Hepatocyte (in vitro differentiated cells): ENCODE measurements around the gene COL4A1. TPM values are rescaled to one million over a fixed set of nuclear protein-coding genes. Genes with fewer than 3 reads are reported as not detected.

Experiments used
- DNase-seq: peaks from one replicate; pipeline ENCODE4 v3.0.0-alpha.2; 2016; ENCODE audit warnings: low spot score
- H2AFZ ChIP-seq: fragments of 200-600 bp; sonication (generic); 2 replicates; pipeline ENCODE4 v1.6.0; 2016; ENCODE audit warnings: antibody characterized with exemption, mild to moderate bottlenecking
- H3K27ac ChIP-seq: fragments of 200-600 bp; sonication (generic); 2 replicates; pipeline ENCODE4 v1.5.1; 2016; ENCODE audit warnings: mild to moderate bottlenecking
- H3K27me3 ChIP-seq: fragments of 200-600 bp; sonication (generic); 2 replicates; pipeline ENCODE4 v1.6.1; 2016
- H3K36me3 ChIP-seq: fragments of 200-600 bp; sonication (generic); replicated peaks from 2 replicates; pipeline ENCODE4 v1.5.1; 2016; ENCODE audit warnings: low read depth; ENCODE audit not compliant: insufficient read depth
- H3K4me1 ChIP-seq: fragments of 200-600 bp; sonication (generic); 2 replicates; pipeline ENCODE4 v1.5.1; 2016; ENCODE audit warnings: mild to moderate bottlenecking, moderate library complexity; ENCODE audit not compliant: insufficient read depth
- H3K4me2 ChIP-seq: fragments of 200-600 bp; sonication (generic); 2 replicates; pipeline ENCODE4 v1.6.0; 2016
- H3K4me3 ChIP-seq: fragments of 200-600 bp; sonication (generic); 2 replicates; pipeline ENCODE4 v1.5.1; 2016; ENCODE audit warnings: mild to moderate bottlenecking
- H3K79me2 ChIP-seq: fragments of 200-600 bp; sonication (generic); 2 replicates; pipeline ENCODE4 v1.6.0; 2017; ENCODE audit warnings: mild to moderate bottlenecking
- H3K9me2 ChIP-seq: fragments of 200-600 bp; sonication (generic); replicated peaks from 2 replicates; pipeline ENCODE4 v1.6.0; 2017; ENCODE audit warnings: mild to moderate bottlenecking; ENCODE audit not compliant: insufficient read depth
- H3K9me3 ChIP-seq: fragments of 200-600 bp; sonication (generic); 2 replicates; pipeline ENCODE4 v1.5.1; 2016; ENCODE audit warnings: low read depth, mild to moderate bottlenecking
- H4K20me1 ChIP-seq: fragments of 200-600 bp; sonication (generic); 2 replicates; pipeline ENCODE4 v1.6.0; 2016; ENCODE audit warnings: mild to moderate bottlenecking; ENCODE audit not compliant: insufficient read depth, poor library complexity, severe bottlenecking
- EZH2 ChIP-seq: fragments of 200-600 bp; sonication (generic); IDR thresholded peaks from 2 replicates; pipeline ENCODE4 v1.6.1; 2016; ENCODE audit warnings: antibody characterized with exemption, mild to moderate bottlenecking, borderline replicate concordance
- EZH2phosphoT487 ChIP-seq: fragments of 200-600 bp; sonication (generic); IDR thresholded peaks from one replicate; pipeline ENCODE4 v1.6.1; 2018; ENCODE audit warnings: antibody characterized with exemption, mild to moderate bottlenecking, low read depth, moderate library complexity; ENCODE audit not compliant: unreplicated experiment, severe bottlenecking
- WGBS: methylation state at CpG from one replicate; pipeline ENCODE4 v1.1.6; 2016; ENCODE audit warnings: low lambda C conversion rate; ENCODE audit errors: missing lambda C conversion rate; 5-methylcytosine and 5-hydroxymethylcytosine counted together
- polyA plus RNA-seq: library from polyadenylated mRNA; unstranded; fragments of >200 nt; fragmentation: Nextera tagmentation; extraction: Ambion mirVana; gene quantifications from 2 replicates; pipeline ENCODE4 v1.2.1, GENCODE V29; 2016
- total RNA-seq: library from RNA; depleted of rRNA; stranded (reverse); fragments of >200 nt; gene quantifications from 2 replicates; pipeline ENCODE4 v1.2.3, GENCODE V29; 2014
- TF ChIP-seq, protein P1 (sequence below): fragments of 200-600 bp; sonication (generic); IDR thresholded peaks from 2 replicates; pipeline ENCODE4 v1.5.1; 2016; ENCODE audit warnings: antibody characterized with exemption, mild to moderate bottlenecking; ENCODE audit not compliant: poor library complexity

COL4A1 gene
- total and polyA plus RNA-seq, 2 experiments from 2014 or later = 138 to 269 TPM

DNA sequence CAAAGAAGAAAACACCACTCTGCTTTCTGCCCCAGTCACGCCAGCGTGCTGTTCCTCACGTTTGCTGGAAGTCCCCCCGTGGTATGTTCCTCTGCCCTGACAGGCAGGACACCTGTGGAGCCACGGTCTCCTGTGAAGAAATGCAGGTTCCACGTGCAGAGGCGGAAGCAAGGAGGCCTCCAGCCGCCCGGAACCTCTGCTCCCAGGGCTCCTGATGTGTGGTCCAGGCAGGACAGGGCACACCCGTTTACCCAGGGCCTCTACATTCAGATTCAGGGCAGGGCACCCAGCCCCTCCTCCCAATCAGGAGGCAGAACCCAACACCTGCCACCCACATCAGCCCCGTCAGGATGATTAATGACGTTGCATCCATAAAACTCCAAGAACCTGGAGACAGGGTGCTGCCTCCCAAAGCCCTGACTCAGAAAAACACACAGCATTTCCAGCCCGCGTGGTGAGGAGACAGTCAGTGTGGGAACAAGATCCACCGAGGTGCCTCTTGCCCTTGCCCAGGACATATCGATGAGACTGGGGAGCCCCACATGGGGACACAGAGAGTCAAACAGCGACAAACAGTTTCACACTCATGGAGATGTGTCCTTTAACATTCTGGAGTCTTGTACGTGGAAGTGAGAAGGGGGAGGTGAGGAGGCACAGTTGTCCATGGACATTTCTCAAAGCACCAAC is 76.2 kb downstream of the COL4A1 start:
- H3K9me3 ChIP-seq = no peaks in the 10 kb centered on the region
- H4K20me1 ChIP-seq = no peaks in the 10 kb centered on the region
- 85% methylated on average over 18 of the region's 18 CpGs for WGBS
- H3K4me3 ChIP-seq = no peak overlapping the region
- H2AFZ ChIP-seq = no peak overlapping the region
- peaks cover 5% of the 10 kb centered on the region for H3K79me2 ChIP-seq
- H3K9me2 ChIP-seq = no peaks in the 10 kb centered on the region
- no peak overlapping the region for H3K4me2 ChIP-seq
- TF ChIP-seq, protein P1, sequence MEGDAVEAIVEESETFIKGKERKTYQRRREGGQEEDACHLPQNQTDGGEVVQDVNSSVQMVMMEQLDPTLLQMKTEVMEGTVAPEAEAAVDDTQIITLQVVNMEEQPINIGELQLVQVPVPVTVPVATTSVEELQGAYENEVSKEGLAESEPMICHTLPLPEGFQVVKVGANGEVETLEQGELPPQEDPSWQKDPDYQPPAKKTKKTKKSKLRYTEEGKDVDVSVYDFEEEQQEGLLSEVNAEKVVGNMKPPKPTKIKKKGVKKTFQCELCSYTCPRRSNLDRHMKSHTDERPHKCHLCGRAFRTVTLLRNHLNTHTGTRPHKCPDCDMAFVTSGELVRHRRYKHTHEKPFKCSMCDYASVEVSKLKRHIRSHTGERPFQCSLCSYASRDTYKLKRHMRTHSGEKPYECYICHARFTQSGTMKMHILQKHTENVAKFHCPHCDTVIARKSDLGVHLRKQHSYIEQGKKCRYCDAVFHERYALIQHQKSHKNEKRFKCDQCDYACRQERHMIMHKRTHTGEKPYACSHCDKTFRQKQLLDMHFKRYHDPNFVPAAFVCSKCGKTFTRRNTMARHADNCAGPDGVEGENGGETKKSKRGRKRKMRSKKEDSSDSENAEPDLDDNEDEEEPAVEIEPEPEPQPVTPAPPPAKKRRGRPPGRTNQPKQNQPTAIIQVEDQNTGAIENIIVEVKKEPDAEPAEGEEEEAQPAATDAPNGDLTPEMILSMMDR = no peak
- TF ChIP-seq EZH2phosphoT487 (no peak), EZH2 (no peak)
- no peak for DNase-seq
- H3K27ac ChIP-seq = no peak overlapping the region
- no peaks in the 10 kb centered on the region for H3K27me3 ChIP-seq
- H3K4me1 ChIP-seq = peaks cover 5% of the 10 kb centered on the region
- H3K36me3 ChIP-seq = no peaks in the 10 kb centered on the region

DNA sequence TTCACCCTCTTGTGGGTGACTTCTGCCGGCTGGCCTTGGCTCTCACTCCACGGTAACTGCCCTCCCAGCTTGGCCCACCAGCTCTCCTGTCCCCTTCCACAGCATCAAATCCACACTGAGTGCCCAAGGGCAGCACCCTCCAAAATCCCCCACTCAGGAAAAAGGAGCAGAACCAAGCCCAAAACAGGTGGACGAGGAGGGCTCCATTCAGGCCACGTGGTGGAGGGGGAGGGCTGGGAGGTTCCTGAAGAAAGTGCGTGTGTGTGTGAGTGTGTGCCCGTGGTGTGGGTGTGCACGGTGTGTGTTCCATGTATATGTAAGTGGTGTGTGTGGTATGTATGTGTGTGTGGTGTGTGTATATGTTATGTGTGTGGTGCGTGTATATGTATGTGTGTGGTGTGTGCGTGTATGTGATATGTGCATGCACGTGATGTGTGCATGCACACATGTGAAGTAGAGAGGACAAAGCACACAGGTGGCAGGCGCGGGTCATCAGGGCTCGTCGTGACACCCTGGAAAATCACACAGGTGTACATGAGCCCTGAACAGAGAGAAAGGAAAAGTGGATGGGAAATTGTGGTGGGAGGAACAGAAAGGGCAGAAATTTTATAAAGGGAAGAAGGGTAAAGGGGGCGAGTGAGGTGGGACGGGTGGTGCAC is 76.9 kb downstream of the COL4A1 start:
- Histone ChIP-seq H3K27me3 (no peaks in the 10 kb centered on the region), H3K4me1 (peaks cover 5% of the 10 kb centered on the region), H3K36me3 (no peaks in the 10 kb centered on the region), H3K27ac (no peak overlapping the region), H3K4me3 (no peak overlapping the region), H4K20me1 (no peaks in the 10 kb centered on the region), H3K79me2 (peaks cover 5% of the 10 kb centered on the region), H3K9me2 (no peaks in the 10 kb centered on the region), H3K4me2 (no peak overlapping the region), H2AFZ (no peak overlapping the region), H3K9me3 (no peaks in the 10 kb centered on the region)
- no peak for DNase-seq
- 87% methylated on average over 16 of the region's 16 CpGs for WGBS
- TF ChIP-seq EZH2 (no peak), EZH2phosphoT487 (no peak)

DNA sequence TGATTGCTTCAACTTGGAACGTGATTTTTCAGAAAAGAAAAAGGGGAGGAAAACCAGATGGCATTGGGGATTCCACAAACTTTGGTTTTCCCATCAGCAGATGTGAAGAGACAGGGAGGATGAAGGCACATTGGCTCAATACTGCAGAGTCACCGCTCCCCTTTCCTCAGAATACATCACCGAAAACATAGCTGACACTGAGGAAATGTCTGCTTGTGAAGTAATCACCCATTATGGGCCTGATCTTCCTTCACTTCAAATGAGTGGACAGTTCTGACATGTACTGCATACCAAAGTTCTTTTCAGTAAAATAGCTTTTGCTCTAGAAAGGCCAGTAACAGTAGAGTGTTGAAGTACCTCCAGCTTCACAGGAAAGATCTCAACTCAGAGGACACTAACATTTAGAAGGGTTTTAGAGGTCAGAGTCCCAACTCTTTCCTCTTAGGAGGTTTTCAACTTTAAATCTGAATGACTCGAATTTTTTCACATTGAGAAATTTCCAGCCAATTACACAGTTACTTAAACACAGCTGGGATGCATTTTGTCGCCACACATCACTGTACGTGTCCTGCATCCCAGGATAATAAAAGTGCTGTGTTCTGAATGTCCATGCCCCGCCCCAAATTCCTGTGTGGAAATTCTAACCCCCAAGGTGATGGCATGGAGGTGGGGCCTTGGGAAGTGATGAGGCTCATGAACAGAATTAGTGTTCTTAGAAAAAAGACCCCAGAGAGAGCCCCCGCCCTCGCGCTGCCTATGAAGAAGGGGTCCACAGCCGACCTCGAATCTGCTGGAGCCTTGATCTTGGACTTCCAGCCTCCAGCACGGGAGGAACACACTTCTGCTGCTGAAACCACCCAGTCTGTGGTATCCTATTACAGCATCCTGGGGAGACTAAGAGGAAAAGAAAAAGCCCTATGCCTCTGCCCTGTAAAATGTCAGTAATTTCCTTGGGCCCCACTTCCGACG is 77.7 kb downstream of the COL4A1 start:
- TF ChIP-seq, protein P1 = no peak
- TF ChIP-seq EZH2phosphoT487 (no peak), EZH2 (no peak)
- Histone ChIP-seq H3K27me3 (no peaks in the 10 kb centered on the region), H3K9me2 (no peaks in the 10 kb centered on the region), H3K4me1 (peaks cover 5% of the 10 kb centered on the region), H2AFZ (no peak overlapping the region), H3K79me2 (peaks cover 3% of the 10 kb centered on the region), H3K4me3 (no peak overlapping the region), H3K4me2 (no peak overlapping the region), H3K27ac (peak overlapping the region; percentile 23), H4K20me1 (no peaks in the 10 kb centered on the region), H3K9me3 (no peaks in the 10 kb centered on the region), H3K36me3 (no peaks in the 10 kb centered on the region)
- DNase-seq = no peak
- 75% methylated on average over 15 of the region's 15 CpGs for WGBS
